M059J (cell line): ENCODE data around the gene ATF6. TPM values are rescaled to one million over a fixed set of nuclear protein-coding genes. Genes with fewer than 3 reads are reported as not detected.
"Not testable (repeated sequence)": the region's sequence is repeated elsewhere in the genome, so short reads cannot be mapped to it uniquely, and the experiment has no call there.

Experiments
- DNase-seq: peaks from one replicate; pipeline ENCODE4 v3.0.0-alpha.2; 2012; ENCODE audit warnings: low read depth
- total RNA-seq: library from RNA; depleted of rRNA; stranded (reverse); fragments of >200 nt; shearing (Covaris generic); gene quantifications from 2 replicates; pipeline ENCODE4 v1.2.3, GENCODE V29; 2014

Gene ATF6
- total RNA-seq, 1 experiment from 2014 or later = 38.8 TPM

GRCh38 chr1:161735837-161736236, 30.3 kb upstream of the ATF6 start:
- no peak for DNase-seq

- no peak for DNase-seq
Measured at GRCh38 chr1:161736335-161736969, 29.7 kb upstream of the ATF6 start.

GRCh38 chr1:161737625-161738024, 28.5 kb upstream of the ATF6 start:
- no peak for DNase-seq

- DNase-seq = peak; percentile 80
Measured at GRCh38 chr1:161738627-161739287, 27.4 kb upstream of the ATF6 start.

- no peak for DNase-seq
Measured at GRCh38 chr1:161739865-161740566, 26.1 kb upstream of the ATF6 start.

- DNase-seq = no peak
Measured at GRCh38 chr1:161740921-161741320, 25.2 kb upstream of the ATF6 start.

GRCh38 chr1:161743231-161743630, 22.9 kb upstream of the ATF6 start:
- no peak for DNase-seq

GRCh38 chr1:161747801-161748200, 18.3 kb upstream of the ATF6 start:
- DNase-seq = no peak

- peak; percentile 95 for DNase-seq
Measured at GRCh38 chr1:161749509-161750407, 16.4 kb upstream of the ATF6 start, which contains the start of gene DUSP12. Gene DUSP12 (plus strand): TSS chr1:161749786. CDS start chr1:161749802, 16 bp downstream.

- DNase-seq = peak; percentile 27
Measured at GRCh38 chr1:161763522-161764098, 2.5 kb upstream of the ATF6 start.

- no peak for DNase-seq
Measured at GRCh38 chr1:161768461-161768860, 2.3 kb downstream of the ATF6 start.

GRCh38 chr1:161768986-161769672, 3.0 kb downstream of the ATF6 start:
- DNase-seq = no peak

GRCh38 chr1:161769673-161770045, 3.5 kb downstream of the ATF6 start:
- DNase-seq = not testable (repeated sequence)

GRCh38 chr1:161770250-161770649, 4.1 kb downstream of the ATF6 start:
- no peak for DNase-seq

GRCh38 chr1:161771161-161771560, 5.0 kb downstream of the ATF6 start:
- no peak for DNase-seq

- no peak for DNase-seq
Measured at GRCh38 chr1:161771973-161772372, 5.9 kb downstream of the ATF6 start.

- DNase-seq = no peak
Measured at GRCh38 chr1:161772397-161772796, 6.3 kb downstream of the ATF6 start.

GRCh38 chr1:161773791-161774190, 7.7 kb downstream of the ATF6 start:
- no peak for DNase-seq

- DNase-seq = no peak
Measured at GRCh38 chr1:161777261-161777660, 11.1 kb downstream of the ATF6 start.

- DNase-seq = no peak
Measured at GRCh38 chr1:161778522-161778921, 12.4 kb downstream of the ATF6 start.

- peak; percentile 9 for DNase-seq
Measured at GRCh38 chr1:161779393-161779792, 13.3 kb downstream of the ATF6 start.
